B cell (primary cell): Measurements from ENCODE around the gene RPS25. TPM values are rescaled to one million over a fixed set of nuclear protein-coding genes. Genes with fewer than 3 reads are reported as not detected.

Source experiments
- ATAC-seq: fragments of 200-7000 bp; cut with Tn5 transposase; one replicate; pipeline ENCODE4 v1.10.0; 2021; ENCODE audit warnings: low read depth, mild to moderate bottlenecking, moderate number of reproducible peaks, moderate library complexity
- CTCF ChIA-PET: fragments of 350-600 bp; sonication (Branson Sonifier 250); formaldehyde crosslinking; loops from one replicate; lab custom pipeline; 2021; ENCODE audit warnings: antibody characterized with exemption, inconsistent platforms; lab: Charles Lee
- POLR2A ChIA-PET: fragments of 350-600 bp; sonication (Branson Sonifier 250); formaldehyde crosslinking; loops from one replicate; lab custom pipeline; 2021; ENCODE audit warnings: antibody characterized with exemption; lab: Charles Lee
- DNase-seq: peaks from one replicate; pipeline ENCODE4 v3.0.0; 2013
- H2AFZ ChIP-seq: 2 replicates; pipeline ENCODE4 v1.6.1; 2012; ENCODE audit warnings: mild to moderate bottlenecking, low read depth, low read length; ENCODE audit not compliant: insufficient read depth, poor library complexity, severe bottlenecking
- H3K27ac ChIP-seq, 2 donors: 1 replicate in 1 of 2; 2 replicates in 1 of 2; pipeline ENCODE4 v1.5.1; 2012 to 2013; ENCODE audit warnings: low read length in 2 of 2, mild to moderate bottlenecking in 2 of 2, moderate library complexity in 1 of 2
- H3K27me3 ChIP-seq, 4 experiments: fragments of 200-600 bp in 1 of 4; sonication (generic) in 1 of 4; replicated peaks in 1 of 4; 1 replicate in 2 of 4; 2 replicates in 2 of 4; pipeline versions ENCODE4 v1.6.1 to v1.7.0; 2013 to 2016; ENCODE audit warnings: low read length in 3 of 4, mild to moderate bottlenecking in 2 of 4, mixed read lengths in 1 of 4, moderate library complexity in 1 of 4; ENCODE audit not compliant: insufficient read depth in 4 of 4, control insufficient read depth in 3 of 4; ENCODE audit errors: control extremely low read depth in 1 of 4
- H3K36me3 ChIP-seq, 2 experiments: replicated peaks in 1 of 2; 1 replicate in 1 of 2; 2 replicates in 1 of 2; pipeline versions ENCODE4 v1.6.1 to v1.7.1; 2013; ENCODE audit warnings: low read length in 1 of 2; ENCODE audit not compliant: insufficient read depth in 2 of 2, control insufficient read depth in 1 of 2; ENCODE audit errors: control extremely low read depth in 1 of 2, extremely low read depth in 1 of 2
- H3K4me1 ChIP-seq, 2 donors: fragments of 200-600 bp in 1 of 2; sonication (generic) in 1 of 2; 1 replicate in 1 of 2; 2 replicates in 1 of 2; pipeline versions ENCODE4 v1.5.1 to v1.6.1; 2013 to 2017; ENCODE audit warnings: low read length in 2 of 2; ENCODE audit not compliant: control insufficient read depth in 2 of 2, insufficient read depth in 2 of 2
- H3K4me2 ChIP-seq: replicated peaks from 2 replicates; pipeline ENCODE3; 2012; ENCODE audit warnings: mild to moderate bottlenecking, low read depth, low read length; ENCODE audit not compliant: poor library complexity, severe bottlenecking
- H3K4me3 ChIP-seq, 5 experiments: fragments of 200-600 bp in 1 of 5; sonication (generic) in 1 of 5; 1 replicate in 3 of 5; 2 replicates in 2 of 5; pipeline versions ENCODE4 v1.5.1 to v1.7.0; 2011 to 2016; ENCODE audit warnings: low read length in 4 of 5, mild to moderate bottlenecking in 4 of 5, low read depth in 2 of 5, control low read depth in 1 of 5, moderate library complexity in 1 of 5; ENCODE audit not compliant: insufficient read depth in 1 of 5; ENCODE audit errors: control extremely low read depth in 1 of 5, extremely low read depth in 1 of 5
- H3K79me2 ChIP-seq: fragments of 200-600 bp; sonication (generic); one replicate; pipeline ENCODE4 v1.6.0; 2016; ENCODE audit warnings: low read length; ENCODE audit not compliant: control insufficient read depth, insufficient read depth
- H3K9ac ChIP-seq: fragments of 200-600 bp; sonication (generic); 2 replicates; pipeline ENCODE4 v1.6.1; 2017; ENCODE audit warnings: mild to moderate bottlenecking, low read length, moderate library complexity
- H3K9me3 ChIP-seq, 3 donors: one replicate each; pipeline versions ENCODE4 v1.6.1 to v1.7.1; 2013; ENCODE audit warnings: low read length in 2 of 3; ENCODE audit not compliant: control insufficient read depth in 2 of 3, insufficient read depth in 1 of 3; ENCODE audit errors: control extremely low read depth in 1 of 3
- H4K20me1 ChIP-seq: 2 replicates; pipeline ENCODE4 v1.6.0; 2012; ENCODE audit warnings: mild to moderate bottlenecking, low read length; ENCODE audit not compliant: insufficient read depth, control insufficient read depth, poor library complexity, severe bottlenecking
- H3K27ac Mint-ChIP-seq: one replicate; pipeline ENCODE4 v1.8.0; 2021; ENCODE audit warnings: mixed read lengths
- H3K27me3 Mint-ChIP-seq: one replicate; pipeline ENCODE4 v1.8.0; 2021; ENCODE audit warnings: mixed read lengths
- H3K4me1 Mint-ChIP-seq: one replicate; pipeline ENCODE4 v1.8.0; 2021; ENCODE audit warnings: mixed read lengths
- H3K4me3 Mint-ChIP-seq: one replicate; pipeline ENCODE4 v1.8.0; 2021; ENCODE audit warnings: mixed read lengths
- H3K9me3 Mint-ChIP-seq: one replicate; pipeline ENCODE4 v1.8.0; 2022; ENCODE audit warnings: mixed read lengths; ENCODE audit not compliant: insufficient read depth
- EZH2 ChIP-seq: IDR thresholded peaks from 2 replicates; pipeline ENCODE4 v1.6.1; 2012; ENCODE audit warnings: borderline replicate concordance, low read depth, mild to moderate bottlenecking, moderate library complexity, low read length; ENCODE audit not compliant: insufficient read depth, poor library complexity, severe bottlenecking
- WGBS: methylation state at CpG from one replicate; pipeline ENCODE4 v1.1.5; 2013; ENCODE audit warnings: missing lambda C conversion rate; ENCODE audit not compliant: insufficient coverage; 5-methylcytosine and 5-hydroxymethylcytosine counted together
- intact Hi-C: fragments of 100-400 bp; cut with micrococcal nuclease; formaldehyde crosslinking; loops from one replicate; pipeline ENCODE4 v1.10.0; 2022
- polyA plus RNA-seq: library from polyadenylated mRNA; depleted of rRNA; stranded (reverse); fragments of >200 nt; gene quantifications from 2 replicates; pipeline ENCODE4 v1.2.3, GENCODE V29; 2012
- total RNA-seq, 2 donors: library from RNA; stranded (reverse); fragments of 120-200 nt in 1 of 2; gene quantifications; 1 replicate in 1 of 2; 2 replicates in 1 of 2; pipeline versions ENCODE4 v1.2.3 to v1.2.4, GENCODE V29; 2013 to 2022
- TF ChIP-seq, protein P1 (sequence below): fragments of 200-600 bp; IDR thresholded peaks from one replicate; pipeline ENCODE4 v1.8.0; 2022; ENCODE audit warnings: antibody characterized with exemption, mild to moderate bottlenecking

RPS25 gene
- total and polyA plus RNA-seq, 2 donors (not counting 1 experiment from before 2014, with no cell fraction given) = 1,823 to 2,003 TPM

DNA sequence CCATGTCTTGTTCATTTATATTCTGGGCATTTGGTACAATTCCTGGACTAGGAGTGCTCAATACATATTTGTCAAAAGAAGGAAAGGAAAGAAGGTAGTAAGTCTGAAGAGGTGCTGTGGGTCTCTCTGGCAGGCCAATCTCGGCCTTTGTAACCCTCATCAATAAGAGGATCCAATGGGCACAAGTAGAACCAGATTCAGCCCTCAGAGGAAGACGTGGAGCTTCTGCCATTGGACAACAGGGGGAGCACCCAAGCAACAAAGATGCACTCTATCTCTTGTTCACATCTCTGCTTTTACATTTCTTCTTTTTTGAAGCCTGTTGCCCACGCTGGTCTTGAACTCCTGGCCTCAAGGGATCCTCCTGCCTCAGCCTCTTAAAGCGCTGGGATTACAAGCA lies 47.2 kb upstream of the RPS25 start:
- H3K4me3 ChIP-seq = no peak overlapping the region
- H3K27ac ChIP-seq = no peak overlapping the region
- H3K4me1 ChIP-seq = peaks cover 15 to 28% of the 10 kb centered on the region in 2 donors
- DNase-seq = peak; percentile 55
- Mint-ChIP-seq H3K27me3 (no peaks in the 10 kb centered on the region), H3K27ac (peak overlapping the region; percentile 73), H3K4me3 (peak overlapping the region; percentile 30), H3K9me3 (no peaks in the 10 kb centered on the region), H3K4me1 (peaks cover 38% of the 10 kb centered on the region)
- CTCF ChIA-PET = interaction anchor here (1.8 kb wide), 1 partner anchor 131 kb away, joined by 7 read pairs; no protein-coding TSS in a partner anchor
- no peak overlapping the region for H2AFZ ChIP-seq
- no peaks in the 10 kb centered on the region for H4K20me1 ChIP-seq
- TF ChIP-seq EZH2 = no peak
- TF ChIP-seq, protein P1, sequence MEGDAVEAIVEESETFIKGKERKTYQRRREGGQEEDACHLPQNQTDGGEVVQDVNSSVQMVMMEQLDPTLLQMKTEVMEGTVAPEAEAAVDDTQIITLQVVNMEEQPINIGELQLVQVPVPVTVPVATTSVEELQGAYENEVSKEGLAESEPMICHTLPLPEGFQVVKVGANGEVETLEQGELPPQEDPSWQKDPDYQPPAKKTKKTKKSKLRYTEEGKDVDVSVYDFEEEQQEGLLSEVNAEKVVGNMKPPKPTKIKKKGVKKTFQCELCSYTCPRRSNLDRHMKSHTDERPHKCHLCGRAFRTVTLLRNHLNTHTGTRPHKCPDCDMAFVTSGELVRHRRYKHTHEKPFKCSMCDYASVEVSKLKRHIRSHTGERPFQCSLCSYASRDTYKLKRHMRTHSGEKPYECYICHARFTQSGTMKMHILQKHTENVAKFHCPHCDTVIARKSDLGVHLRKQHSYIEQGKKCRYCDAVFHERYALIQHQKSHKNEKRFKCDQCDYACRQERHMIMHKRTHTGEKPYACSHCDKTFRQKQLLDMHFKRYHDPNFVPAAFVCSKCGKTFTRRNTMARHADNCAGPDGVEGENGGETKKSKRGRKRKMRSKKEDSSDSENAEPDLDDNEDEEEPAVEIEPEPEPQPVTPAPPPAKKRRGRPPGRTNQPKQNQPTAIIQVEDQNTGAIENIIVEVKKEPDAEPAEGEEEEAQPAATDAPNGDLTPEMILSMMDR = peak; percentile 46
- POLR2A ChIA-PET = no interaction called here
- H3K79me2 ChIP-seq = peaks cover 87% of the 10 kb centered on the region
- no peak overlapping the region for H3K9ac ChIP-seq
- H3K36me3 ChIP-seq = peaks cover 5 to 11% of the 10 kb centered on the region in 2 experiments
- no peaks in the 10 kb centered on the region for H3K9me3 ChIP-seq
- no peak for ATAC-seq
- H3K27me3 ChIP-seq = no peaks in the 10 kb centered on the region
- H3K4me2 ChIP-seq = no peak overlapping the region
- intact Hi-C loops = no loop called here
- WGBS = 84% methylated on average over 4 of the region's 4 CpGs

DNA sequence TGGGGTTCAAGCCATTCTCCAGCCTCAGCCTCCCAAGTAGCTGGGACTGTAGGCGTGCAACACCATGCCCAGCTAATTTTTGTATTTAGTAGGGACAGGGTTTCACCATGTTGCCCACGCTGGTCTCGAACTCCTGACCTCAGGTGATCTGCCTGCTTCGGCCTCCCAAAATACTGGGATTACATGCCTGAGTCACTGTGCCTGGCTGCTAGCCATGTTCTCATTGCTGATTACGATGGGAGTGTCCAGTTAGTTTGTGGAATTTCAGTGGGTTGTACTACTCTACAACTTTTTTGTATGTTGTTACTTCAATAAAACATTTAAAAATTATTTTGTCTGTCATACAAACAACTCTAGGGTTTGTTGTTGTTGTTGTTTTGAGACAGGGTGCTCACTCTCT lies 44.6 kb upstream of the RPS25 start:
- no peak overlapping the region for H3K27ac ChIP-seq
- no peaks in the 10 kb centered on the region for H4K20me1 ChIP-seq
- POLR2A ChIA-PET = interaction anchor here (1.0 kb wide), 1 partner anchor 11 kb away, joined by 4 read pairs; no protein-coding TSS in a partner anchor
- H3K27ac Mint-ChIP-seq = no peak overlapping the region
- peaks cover 3 to 4% of the 10 kb centered on the region in 2 experiments for H3K36me3 ChIP-seq
- no peak overlapping the region for H3K4me3 ChIP-seq
- no peak overlapping the region for H3K4me3 Mint-ChIP-seq
- no peaks in the 10 kb centered on the region for H3K27me3 Mint-ChIP-seq
- no peak overlapping the region for H3K4me2 ChIP-seq
- no peaks in the 10 kb centered on the region for H3K9me3 Mint-ChIP-seq
- no peak overlapping the region for H2AFZ ChIP-seq
- no peak overlapping the region for H3K9ac ChIP-seq
- DNase-seq (no peak), ATAC-seq (no peak)
- peaks cover 30% of the 10 kb centered on the region for H3K4me1 Mint-ChIP-seq
- intact Hi-C loops = no loop called here
- H3K27me3 ChIP-seq = no peaks in the 10 kb centered on the region
- TF ChIP-seq, protein P1 = no peak
- TF ChIP-seq EZH2 = no peak
- 97% methylated on average over 4 of the region's 5 CpGs for WGBS
- peaks cover 12 to 20% of the 10 kb centered on the region in 2 donors for H3K4me1 ChIP-seq
- H3K79me2 ChIP-seq = peaks cover 74% of the 10 kb centered on the region
- CTCF ChIA-PET = interaction anchor here (0.8 to 1.3 kb wide), 3 partner anchors 8 to 39 kb away, joined by 3 to 4 read pairs (median 3); partner anchors contain the start of gene DPAGT1
- H3K9me3 ChIP-seq = no peaks in the 10 kb centered on the region
